SK-N-MC (cell line): ENCODE data around the gene KIAA0825.

ENCODE experiments used
- DNase-seq: peaks from one replicate; pipeline ENCODE4 v3.0.0-alpha.2; 2011; ENCODE audit warnings: low read depth, low spot score
- H3K27ac ChIP-seq: fragments of 200-600 bp; sonication (generic); 2 replicates; pipeline ENCODE4 v1.5.1; 2016; ENCODE audit warnings: mixed run types
- H3K36me3 ChIP-seq: fragments of 200-600 bp; sonication (generic); 2 replicates; pipeline ENCODE4 v1.6.1; 2017; ENCODE audit warnings: antibody characterized with exemption, low read length, mixed read lengths; ENCODE audit not compliant: insufficient read depth
- H3K4me3 ChIP-seq: fragments of 200-600 bp; sonication (generic); 2 replicates; pipeline ENCODE4 v1.5.1; 2016
- H3K9ac ChIP-seq: fragments of 200-600 bp; sonication (generic); 2 replicates; pipeline ENCODE4 v1.8.0; 2017; ENCODE audit warnings: mixed run types, mixed read lengths; ENCODE audit not compliant: insufficient read length
- H3K9me3 ChIP-seq: fragments of 200-600 bp; sonication (generic); 2 replicates; pipeline ENCODE4 v1.6.1; 2017; ENCODE audit warnings: low read depth, mild to moderate bottlenecking, antibody characterized with exemption, low read length, moderate library complexity, mixed read lengths
- EZH2 ChIP-seq: fragments of 200-600 bp; sonication (generic); IDR thresholded peaks from one replicate; pipeline ENCODE4 v1.6.1; 2017; ENCODE audit warnings: antibody characterized with exemption
- FOXP2 ChIP-seq: optimal IDR thresholded peaks from 2 replicates; pipeline ENCODE3; 2011; ENCODE audit warnings: mild to moderate bottlenecking, moderate library complexity; ENCODE audit not compliant: insufficient read depth; ENCODE audit errors: extremely low read length, control extremely low read depth
- POLR2AphosphoS5 ChIP-seq: IDR thresholded peaks from 2 replicates; pipeline ENCODE4 v1.6.1; 2012; ENCODE audit warnings: mild to moderate bottlenecking, low read depth, low read length, borderline replicate concordance

KIAA0825 gene

DNA sequence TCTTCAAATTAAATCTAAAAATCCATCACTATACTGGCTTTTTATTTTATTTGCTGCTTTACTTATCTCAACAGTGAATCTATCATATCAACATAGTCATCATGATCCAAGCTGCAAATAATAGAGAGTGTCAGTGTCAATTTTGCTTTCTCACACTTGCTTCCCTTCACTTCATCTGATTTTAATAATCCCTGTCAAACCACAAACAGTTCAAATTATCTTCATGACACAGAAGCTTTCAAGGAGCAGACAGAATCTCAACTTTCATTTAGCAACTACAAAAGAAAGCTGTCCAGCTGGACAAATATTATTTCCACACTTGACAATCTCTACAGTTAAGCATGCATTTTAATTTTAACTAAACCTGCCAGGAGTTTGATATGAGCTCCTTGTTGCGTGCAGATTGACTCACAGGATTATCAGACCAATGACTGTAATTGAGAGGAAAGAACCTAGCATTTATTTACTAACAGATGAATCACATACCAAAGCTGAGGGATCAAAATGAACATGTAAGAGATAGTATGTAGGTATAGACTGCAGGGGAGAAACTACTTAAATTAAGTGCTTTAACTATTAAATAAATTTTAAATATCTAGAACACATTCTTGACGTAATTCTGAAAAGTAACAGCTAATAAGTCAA is 56.0 kb downstream of the KIAA0825 start:
- Histone ChIP-seq H3K36me3 (no peaks in the 10 kb centered on the region), H3K27ac (no peak overlapping the region), H3K9ac (no peak overlapping the region), H3K9me3 (no peaks in the 10 kb centered on the region), H3K4me3 (no peak overlapping the region)
- TF ChIP-seq FOXP2, result no peak
- TF ChIP-seq POLR2AphosphoS5, result no peak
- TF ChIP-seq EZH2, result no peak
- DNase-seq, result no peak

DNA sequence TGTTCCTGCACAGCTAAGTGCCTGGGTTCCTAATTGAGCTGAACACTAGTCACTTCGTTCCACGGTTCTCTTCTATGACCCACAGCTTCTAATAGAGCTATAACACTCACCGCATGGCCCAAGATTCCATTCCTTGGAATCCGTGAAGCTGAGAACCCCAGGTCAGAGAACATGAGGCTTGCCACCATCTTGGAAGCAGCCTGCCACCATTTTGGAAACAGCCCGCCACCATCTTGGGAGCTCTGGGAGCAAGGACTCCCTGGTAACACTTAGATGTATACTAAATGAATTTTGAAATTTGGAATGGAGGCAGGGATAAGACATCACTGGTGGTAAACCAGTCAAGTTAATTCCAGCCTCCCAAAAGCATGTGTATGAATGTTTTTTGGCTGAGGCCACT is 60.4 kb downstream of the KIAA0825 start:
- H3K9ac ChIP-seq, result no peak overlapping the region
- TF ChIP-seq FOXP2 (no peak), POLR2AphosphoS5 (no peak), EZH2 (no peak)
- no peak overlapping the region for H3K4me3 ChIP-seq
- no peaks in the 10 kb centered on the region for H3K9me3 ChIP-seq
- H3K36me3 ChIP-seq, result no peaks in the 10 kb centered on the region
- H3K27ac ChIP-seq, result no peak overlapping the region
- no peak for DNase-seq

DNA sequence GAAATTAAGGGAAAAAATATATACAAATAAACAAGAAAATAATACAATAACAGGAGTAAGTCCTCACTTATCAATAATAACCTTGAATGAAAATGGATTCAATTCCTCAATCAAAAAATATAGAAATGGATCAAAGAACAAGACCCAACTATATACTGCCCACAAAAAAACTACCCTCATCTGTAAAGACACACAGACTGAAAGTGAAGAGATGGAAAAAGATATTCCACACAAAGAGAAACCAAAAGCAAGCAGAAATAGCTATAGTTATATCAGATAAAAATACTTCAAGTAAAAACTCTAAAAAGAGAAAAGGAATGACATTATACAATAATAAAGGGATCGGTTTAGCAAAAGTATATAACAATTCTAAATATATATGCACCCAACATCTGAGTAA is 66.5 kb downstream of the KIAA0825 start:
- Histone ChIP-seq H3K36me3 (no peaks in the 10 kb centered on the region), H3K27ac (no peak overlapping the region), H3K4me3 (no peak overlapping the region), H3K9me3 (no peaks in the 10 kb centered on the region), H3K9ac (no peak overlapping the region)
- no peak for DNase-seq
- TF ChIP-seq POLR2AphosphoS5 (no peak), EZH2 (no peak), FOXP2 (no peak)

DNA sequence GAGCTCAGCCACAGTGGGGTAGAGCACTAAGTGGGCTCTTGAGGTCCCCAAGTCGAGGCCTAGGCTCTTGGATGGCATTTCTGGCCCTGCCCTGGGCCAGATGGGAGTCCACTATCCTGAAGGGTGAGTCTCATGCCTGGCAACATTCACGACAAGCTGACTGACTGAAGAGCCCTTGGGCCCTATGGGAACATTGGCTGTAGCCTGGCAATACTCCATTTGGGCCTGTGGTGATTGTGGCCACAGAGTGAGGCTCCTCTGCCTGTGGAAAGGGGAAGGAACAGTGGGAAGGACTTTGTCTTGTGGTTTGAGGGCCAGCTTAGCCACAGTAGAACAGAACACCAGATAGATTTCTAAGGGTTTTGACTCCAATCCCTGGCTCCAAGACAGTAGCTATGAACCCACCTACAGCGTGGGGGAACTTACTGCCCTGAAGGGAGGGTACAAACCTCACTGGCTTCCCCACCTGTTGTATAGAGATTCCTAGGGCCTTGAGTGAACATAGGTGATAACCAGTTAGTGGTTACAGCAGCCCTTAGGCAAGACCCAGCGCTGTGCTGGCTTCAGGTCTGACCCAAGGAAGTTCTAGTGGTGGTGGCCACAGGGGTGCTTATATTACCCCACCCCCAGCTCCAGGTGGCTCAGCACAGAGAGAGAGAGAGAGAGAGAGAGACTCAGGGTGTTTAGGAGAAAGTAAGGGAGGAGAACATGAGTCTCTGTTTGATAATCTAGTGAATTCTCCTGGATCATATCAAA is 72.4 kb downstream of the KIAA0825 start:
- H3K27ac ChIP-seq, result no peak overlapping the region
- peaks cover 4% of the 10 kb centered on the region; the same call in 1 of the 2 replicates for H3K9me3 ChIP-seq
- H3K36me3 ChIP-seq, result no peaks in the 10 kb centered on the region
- no peak overlapping the region for H3K4me3 ChIP-seq
- DNase-seq, result no peak
- no peak for TF ChIP-seq POLR2AphosphoS5
- TF ChIP-seq EZH2, result no peak
- TF ChIP-seq FOXP2, result no peak
- H3K9ac ChIP-seq, result no peak overlapping the region

DNA sequence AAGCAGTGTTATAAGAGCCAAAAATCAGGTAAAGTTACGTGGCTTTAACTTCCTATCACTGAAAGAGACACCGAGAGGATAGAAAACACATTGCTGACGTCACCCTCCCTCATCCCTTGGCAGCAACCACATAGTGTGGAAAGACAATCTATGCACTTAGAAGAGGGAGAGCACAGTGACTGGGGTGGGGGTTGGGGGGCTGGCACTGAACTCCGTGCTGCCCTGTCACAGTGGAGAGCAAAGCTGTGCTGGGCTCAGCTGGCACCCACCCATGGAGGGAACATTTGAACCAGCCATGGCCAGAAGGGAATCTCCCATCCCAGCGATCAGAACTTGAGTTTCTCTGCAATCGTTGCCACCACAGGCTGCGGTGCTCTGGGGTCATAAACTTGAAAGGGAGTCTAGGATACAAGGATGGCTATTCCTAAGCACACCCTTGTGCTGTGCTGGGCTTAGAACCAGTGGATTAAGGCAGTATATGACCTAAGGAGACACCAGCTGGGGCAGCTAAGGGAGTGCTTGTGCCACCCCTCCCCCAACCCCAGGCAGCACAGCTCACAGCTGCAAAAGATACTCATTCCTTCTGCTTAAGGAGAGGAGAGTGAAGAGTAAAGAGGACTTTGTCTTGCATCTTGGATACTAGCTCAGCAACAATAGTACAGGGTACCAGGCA is 73.4 kb downstream of the KIAA0825 start:
- H3K36me3 ChIP-seq, result no peaks in the 10 kb centered on the region
- H3K4me3 ChIP-seq, result no peak overlapping the region
- no peak overlapping the region for H3K9ac ChIP-seq
- no peak overlapping the region for H3K27ac ChIP-seq
- DNase-seq, result no peak
- peaks cover 8% of the 10 kb centered on the region; the same call in 1 of the 2 replicates for H3K9me3 ChIP-seq
- no peak for TF ChIP-seq FOXP2

DNA sequence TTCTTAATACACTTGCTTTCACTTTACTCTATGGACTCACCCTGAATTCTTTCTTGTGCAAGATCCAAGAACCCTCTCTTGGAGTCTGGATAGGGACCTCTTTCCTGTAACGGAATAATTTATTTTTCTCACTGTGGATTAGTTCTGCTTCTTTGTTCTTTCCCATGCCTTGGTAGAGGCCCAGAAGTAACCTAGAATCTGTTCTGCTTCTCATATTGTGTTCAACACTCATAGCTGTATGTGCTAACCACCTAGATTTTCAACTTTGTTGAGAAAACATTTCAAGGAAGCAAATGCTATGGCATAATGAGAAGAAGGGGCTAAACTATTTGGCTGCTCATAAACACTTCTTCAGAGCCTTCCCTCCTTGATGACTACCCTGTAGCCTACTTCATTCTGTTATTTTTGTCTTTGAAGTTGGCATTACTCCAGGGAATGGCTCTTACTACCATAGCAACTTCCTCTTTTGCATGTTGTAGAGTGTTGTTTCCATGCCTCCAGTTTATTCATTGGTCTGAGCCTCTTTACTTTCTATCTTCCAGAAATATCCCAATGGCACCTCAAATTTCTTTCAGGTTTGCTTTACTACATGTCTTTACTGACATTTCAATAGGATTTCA is 74.3 kb downstream of the KIAA0825 start:
- no peak overlapping the region for H3K27ac ChIP-seq

DNA sequence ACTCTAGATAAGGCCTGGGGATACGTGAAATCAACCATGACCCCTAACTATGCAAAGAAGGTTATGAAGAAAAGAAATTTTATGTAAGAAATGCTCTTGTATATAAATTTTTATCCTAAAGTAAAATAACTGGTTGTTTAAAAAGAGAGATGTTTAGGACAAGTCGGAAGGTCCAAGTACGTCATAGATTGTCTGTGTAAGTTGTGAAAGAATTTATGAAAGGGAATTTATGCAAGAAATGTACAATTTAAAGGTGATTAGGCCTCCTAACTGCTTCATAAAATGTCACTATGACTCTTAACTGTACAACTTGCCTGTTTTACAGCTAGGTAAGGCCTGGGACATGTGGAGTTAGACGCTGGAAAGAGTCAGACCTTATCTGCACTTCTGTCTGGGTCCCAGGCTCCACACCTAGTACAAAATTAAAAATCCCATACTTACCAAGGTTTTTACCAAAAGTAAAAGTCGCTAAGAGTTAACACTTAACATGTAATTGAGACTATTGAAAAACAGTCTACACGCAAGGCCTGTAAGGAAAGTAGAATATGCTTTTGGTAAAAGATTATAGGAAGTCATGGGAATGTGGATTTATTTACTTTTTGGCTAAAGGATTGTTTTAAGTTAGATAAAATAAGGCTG is 77.4 kb downstream of the KIAA0825 start:
- Histone ChIP-seq H3K27ac (no peak overlapping the region), H3K9me3 (peaks cover 8% of the 10 kb centered on the region; the same call in 1 of the 2 replicates), H3K36me3 (no peaks in the 10 kb centered on the region), H3K4me3 (no peak overlapping the region), H3K9ac (no peak overlapping the region)
- TF ChIP-seq POLR2AphosphoS5 (no peak), FOXP2 (no peak), EZH2 (no peak)
- no peak for DNase-seq

More for the DNA sequence above, 74.3 kb downstream of the KIAA0825 start:
- Histone ChIP-seq H3K9me3 (peaks cover 8% of the 10 kb centered on the region; the same call in 1 of the 2 replicates), H3K9ac (no peak overlapping the region), H3K4me3 (no peak overlapping the region), H3K36me3 (no peaks in the 10 kb centered on the region)
- DNase-seq, result no peak
- no peak for TF ChIP-seq POLR2AphosphoS5
- TF ChIP-seq EZH2, result no peak
- no peak for TF ChIP-seq FOXP2

DNA sequence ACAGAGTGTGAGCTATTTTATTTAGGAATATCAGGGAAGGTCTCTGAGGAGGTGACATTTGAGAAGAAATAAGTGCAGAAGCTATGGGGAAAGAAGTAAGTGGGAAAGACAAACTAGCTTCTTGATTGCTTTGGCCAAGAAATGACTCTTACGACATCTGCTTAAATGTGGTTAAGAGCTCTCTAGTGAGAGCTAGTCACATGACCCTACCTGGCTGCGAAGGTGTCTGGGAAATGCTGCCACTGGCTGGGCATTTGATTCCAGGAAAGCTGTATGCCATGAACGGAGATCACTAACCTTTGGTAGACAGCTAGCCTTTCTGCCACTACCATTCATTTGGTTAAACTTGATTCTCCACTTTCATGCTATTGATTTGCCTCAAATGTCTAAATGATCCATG is 80.1 kb downstream of the KIAA0825 start:
- Histone ChIP-seq H3K4me3 (no peak overlapping the region), H3K9me3 (peaks cover 8% of the 10 kb centered on the region; the same call in 1 of the 2 replicates), H3K27ac (no peak overlapping the region), H3K36me3 (no peaks in the 10 kb centered on the region), H3K9ac (no peak overlapping the region)
- no peak for TF ChIP-seq FOXP2
- no peak for TF ChIP-seq POLR2AphosphoS5
- no peak for TF ChIP-seq EZH2
- DNase-seq, result no peak
